GM18909 (cell line): ENCODE measurements around the gene KRT26.
"Not testable (repeated sequence)": the region's sequence is repeated elsewhere in the genome, so short reads cannot be mapped to it uniquely, and the experiment has no call there.

ENCODE experiments used
- ATAC-seq: cut with Tn5 transposase; IDR thresholded peaks from one replicate; pipeline ENCODE4 v1.9.1; 2021; ENCODE audit warnings: mild to moderate bottlenecking; ENCODE audit not compliant: unreplicated experiment, poor library complexity

The KRT26 gene

GRCh38 chr17:40795019-40795667 is 23.1 kb upstream of the KRT26 start:
- ATAC-seq, result no peak

- no peak for ATAC-seq
Observed at GRCh38 chr17:40794466-40794865, 22.5 kb upstream of the KRT26 start.

GRCh38 chr17:40793832-40794231 is 21.8 kb upstream of the KRT26 start:
- no peak for ATAC-seq

GRCh38 chr17:40791787-40792436 is 19.9 kb upstream of the KRT26 start:
- ATAC-seq, result no peak

- ATAC-seq, result no peak
Observed at GRCh38 chr17:40791111-40791510, 19.1 kb upstream of the KRT26 start.

- ATAC-seq, result no peak
Observed at GRCh38 chr17:40782450-40782849, 10.4 kb upstream of the KRT26 start, which contains the start of gene KRT27. Gene KRT27 (minus strand): TSS chr17:40782550. CDS start chr17:40782493, 57 bp downstream.

- no peak for ATAC-seq
Observed at GRCh38 chr17:40779181-40779909, 7.3 kb upstream of the KRT26 start.

- ATAC-seq, result no peak
Observed at GRCh38 chr17:40778461-40778860, 6.5 kb upstream of the KRT26 start.

- ATAC-seq, result no peak
Observed at GRCh38 chr17:40777971-40778370, 6.0 kb upstream of the KRT26 start.

- no peak for ATAC-seq
Observed at GRCh38 chr17:40777459-40777858, 5.5 kb upstream of the KRT26 start.

- no peak for ATAC-seq
Observed at GRCh38 chr17:40775945-40776344, 3.9 kb upstream of the KRT26 start.

GRCh38 chr17:40765657-40766056 is 6.3 kb downstream of the KRT26 start:
- no peak for ATAC-seq

GRCh38 chr17:40763752-40764151 is 8.2 kb downstream of the KRT26 start:
- no peak for ATAC-seq

GRCh38 chr17:40760105-40761016 is 11.6 kb downstream of the KRT26 start:
- ATAC-seq, result no peak

- no peak for ATAC-seq
Observed at GRCh38 chr17:40755231-40755630, 16.8 kb downstream of the KRT26 start, which contains the start of gene KRT25. Gene KRT25 (minus strand): TSS chr17:40755331. CDS start chr17:40755271, 60 bp downstream.

GRCh38 chr17:40753804-40754203 is 18.2 kb downstream of the KRT26 start:
- no peak for ATAC-seq

GRCh38 chr17:40751065-40751464 is 20.9 kb downstream of the KRT26 start:
- ATAC-seq, result no peak

GRCh38 chr17:40750391-40750790 is 21.6 kb downstream of the KRT26 start:
- no peak for ATAC-seq

GRCh38 chr17:40748666-40749065 is 23.3 kb downstream of the KRT26 start:
- not testable (repeated sequence) for ATAC-seq

GRCh38 chr17:40738553-40738952 is 33.4 kb downstream of the KRT26 start:
- no peak for ATAC-seq
